HEK293 (cell line): Measurements from ENCODE around the gene KLHL40.

ENCODE experiments used
- CTCF ChIA-PET: fragments of 350-600 bp; formaldehyde crosslinking; extraction: SDS; loops from one replicate; lab custom pipeline; 2021; ENCODE audit warnings: antibody characterized with exemption; lab: Yijun Ruan, JAX
- POLR2A ChIA-PET: fragments of 300-600 bp; formaldehyde crosslinking; extraction: SDS; loops from one replicate; lab custom pipeline; 2020; ENCODE audit warnings: antibody characterized with exemption, inconsistent platforms; lab: Yijun Ruan, JAX
- H3K27ac ChIP-seq: fragments of 200-500 bp; sonication (Bioruptor generic); 2 replicates; pipeline ENCODE4 v1.5.1; 2014; ENCODE audit warnings: low read depth, low read length, control low read depth, inconsistent platforms; ENCODE audit errors: extremely low read depth
- H3K36me3 ChIP-seq, 2 experiments: fragments of 200-500 bp in 1 of 2; sonication (Bioruptor generic) in 1 of 2; 1 replicate in 1 of 2; 2 replicates in 1 of 2; pipeline ENCODE4 v1.5.1; 2014 to 2017; ENCODE audit warnings: inconsistent platforms in 2 of 2, low read length in 2 of 2; ENCODE audit not compliant: control insufficient read depth in 2 of 2, insufficient read depth in 1 of 2
- H3K4me1 ChIP-seq: fragments of 200-500 bp; sonication (Bioruptor generic); 2 replicates; pipeline ENCODE4 v1.5.1; 2014; ENCODE audit warnings: mild to moderate bottlenecking, low read length, inconsistent platforms; ENCODE audit not compliant: control insufficient read depth, insufficient read depth
- H3K4me3 ChIP-seq: 2 replicates; pipeline ENCODE4 v1.5.1; 2011; ENCODE audit warnings: low read depth, mild to moderate bottlenecking, control low read depth, low read length, moderate library complexity
- H3K9me3 ChIP-seq: fragments of 200-500 bp; sonication (Bioruptor generic); 2 replicates; pipeline ENCODE4 v1.5.1; 2014; ENCODE audit warnings: low read depth, low read length, inconsistent platforms; ENCODE audit not compliant: control insufficient read depth, insufficient read depth
- BCL11A ChIP-seq: fragments of 450-650 bp; formaldehyde crosslinking; IDR thresholded peaks from 2 replicates; pipeline ENCODE4 v1.5.1; 2016; ENCODE audit warnings: low read depth, missing biosample characterization, missing genetic modification characterization
- HOXD13 ChIP-seq: sonication (generic); formaldehyde crosslinking; IDR thresholded peaks from 2 replicates; pipeline ENCODE4 v1.8.0; 2022; ENCODE audit warnings: missing genetic modification reagents, borderline replicate concordance
- KLF10 ChIP-seq: fragments of 450-650 bp; IDR thresholded peaks from 2 replicates; pipeline ENCODE4 v1.5.1; 2018; ENCODE audit warnings: missing biosample characterization, mild to moderate bottlenecking, missing genetic modification characterization
- ZNF112 ChIP-seq: fragments of 450-650 bp; formaldehyde crosslinking; IDR thresholded peaks from 2 replicates; pipeline ENCODE4 v1.5.0; 2017; ENCODE audit warnings: missing biosample characterization, missing genetic modification characterization
- ZNF202 ChIP-seq: fragments of 450-650 bp; formaldehyde crosslinking; IDR thresholded peaks from 2 replicates; pipeline ENCODE4 v1.5.1; 2016; ENCODE audit warnings: missing biosample characterization, missing genetic modification characterization, borderline replicate concordance
- ZNF350 ChIP-seq: fragments of 450-650 bp; formaldehyde crosslinking; IDR thresholded peaks from 2 replicates; pipeline ENCODE4 v1.5.0; 2017; ENCODE audit warnings: missing biosample characterization, mild to moderate bottlenecking, missing genetic modification characterization
- ZNF354C ChIP-seq: fragments of 450-650 bp; formaldehyde crosslinking; IDR thresholded peaks from 2 replicates; pipeline ENCODE4 v1.5.1; 2016; ENCODE audit warnings: missing biosample characterization, missing genetic modification characterization, low read depth, borderline replicate concordance
- ZNF521 ChIP-seq: fragments of 450-650 bp; formaldehyde crosslinking; IDR thresholded peaks from 2 replicates; pipeline ENCODE4 v1.5.1; 2017; ENCODE audit warnings: missing biosample characterization, mild to moderate bottlenecking, missing genetic modification characterization
- ZNF571 ChIP-seq: fragments of 450-650 bp; formaldehyde crosslinking; IDR thresholded peaks from 2 replicates; pipeline ENCODE4 v1.5.0; 2017; ENCODE audit warnings: missing biosample characterization, missing genetic modification characterization
- ZNF610 ChIP-seq: fragments of 450-650 bp; formaldehyde crosslinking; IDR thresholded peaks from 2 replicates; pipeline ENCODE4 v1.5.1; 2016; ENCODE audit warnings: missing biosample characterization, missing genetic modification characterization, borderline replicate concordance
- ZNF623 ChIP-seq: fragments of 450-650 bp; formaldehyde crosslinking; IDR thresholded peaks from 2 replicates; pipeline ENCODE4 v1.5.1; 2016; ENCODE audit warnings: missing biosample characterization, missing genetic modification characterization
- ZNF624 ChIP-seq: fragments of 450-650 bp; formaldehyde crosslinking; IDR thresholded peaks from 2 replicates; pipeline ENCODE4 v1.5.1; 2017; ENCODE audit warnings: missing biosample characterization, missing genetic modification characterization
- ZNF626 ChIP-seq: fragments of 450-650 bp; sonication (Bioruptor Pico); formaldehyde crosslinking; IDR thresholded peaks from 2 replicates; pipeline ENCODE4 v1.5.1; 2018; ENCODE audit warnings: missing biosample characterization, missing genetic modification characterization, inconsistent platforms
- ZNF792 ChIP-seq: fragments of 450-650 bp; formaldehyde crosslinking; IDR thresholded peaks from 2 replicates; pipeline ENCODE4 v1.5.1; 2016; ENCODE audit warnings: missing biosample characterization, missing genetic modification characterization
- ZXDB ChIP-seq: fragments of 450-650 bp; formaldehyde crosslinking; IDR thresholded peaks from 2 replicates; pipeline ENCODE4 v1.5.1; 2016; ENCODE audit warnings: missing biosample characterization, missing genetic modification characterization
- TF ChIP-seq, protein P1 (sequence below): fragments of 450-650 bp; formaldehyde crosslinking; IDR thresholded peaks from 2 replicates; pipeline ENCODE4 v1.5.0; 2017; ENCODE audit warnings: missing biosample characterization, missing genetic modification characterization, borderline replicate concordance
- TF ChIP-seq, protein P2 (sequence below): fragments of 450-650 bp; formaldehyde crosslinking; IDR thresholded peaks from 2 replicates; pipeline ENCODE4 v1.5.1; 2016; ENCODE audit warnings: missing biosample characterization, missing genetic modification characterization
- TF ChIP-seq, protein P3 (sequence below): fragments of 450-650 bp; formaldehyde crosslinking; IDR thresholded peaks from 2 replicates; pipeline ENCODE4 v1.5.1; 2016; ENCODE audit warnings: missing biosample characterization, missing genetic modification characterization
- TF ChIP-seq, protein P4 (sequence below): fragments of 450-650 bp; formaldehyde crosslinking; IDR thresholded peaks from 2 replicates; pipeline ENCODE4 v1.5.1; 2016; ENCODE audit warnings: missing biosample characterization, missing genetic modification characterization
- TF ChIP-seq, protein P5 (sequence below): fragments of 450-650 bp; formaldehyde crosslinking; IDR thresholded peaks from 2 replicates; pipeline ENCODE4 v1.5.1; 2016; ENCODE audit warnings: missing biosample characterization, missing genetic modification characterization, borderline replicate concordance

Gene KLHL40

DNA sequence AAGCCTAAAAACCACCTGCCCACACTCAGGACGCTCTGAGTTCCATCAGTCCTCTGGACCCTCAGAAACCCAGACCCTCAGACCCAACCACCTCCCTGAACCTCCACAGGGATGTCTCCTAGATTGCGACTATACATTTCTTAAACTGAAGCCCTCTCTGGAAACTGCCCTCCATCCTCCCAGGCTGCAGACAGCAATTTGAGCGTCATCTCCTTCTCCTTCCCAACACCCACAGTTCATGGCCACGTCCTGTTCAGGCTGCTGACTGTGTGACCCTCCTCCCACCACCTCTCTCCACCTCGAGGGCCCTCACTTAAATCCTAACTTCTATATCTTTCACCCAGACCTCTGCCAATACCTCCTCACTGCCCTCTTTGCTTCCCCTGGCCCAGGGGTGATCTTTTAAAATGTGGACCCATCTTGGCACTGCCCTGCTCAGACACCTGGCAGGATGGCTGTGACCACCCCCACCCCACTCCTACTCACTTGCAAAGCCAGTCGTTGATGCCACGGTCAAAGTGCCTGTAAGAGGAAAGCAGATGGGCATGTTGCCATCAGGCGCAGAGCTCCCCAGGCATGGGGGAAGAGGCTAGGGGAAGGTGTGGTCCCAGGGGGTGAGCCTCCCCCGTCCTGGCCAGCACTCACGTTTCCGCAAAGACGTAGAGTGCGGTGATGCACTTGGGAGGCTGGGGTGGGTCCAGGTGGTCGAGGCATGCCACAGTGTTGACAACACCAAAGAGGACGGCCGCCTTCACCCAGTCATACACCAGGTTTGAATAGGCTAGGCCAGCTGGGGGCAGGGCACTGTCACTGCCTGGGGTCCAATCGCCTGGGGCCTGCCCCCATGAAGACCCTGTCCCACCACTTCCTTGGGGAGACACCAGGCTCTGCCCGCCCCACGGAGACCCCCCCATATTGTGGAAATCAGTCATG, 11.3 kb downstream of the KLHL40 start (continued):
- TF ChIP-seq ZNF354C (tag by site-specific recombination) (no peak), BCL11A (tag by site-specific recombination) (no peak), ZNF350 (tag by site-specific recombination) (no peak)
- TF ChIP-seq, protein P1, sequence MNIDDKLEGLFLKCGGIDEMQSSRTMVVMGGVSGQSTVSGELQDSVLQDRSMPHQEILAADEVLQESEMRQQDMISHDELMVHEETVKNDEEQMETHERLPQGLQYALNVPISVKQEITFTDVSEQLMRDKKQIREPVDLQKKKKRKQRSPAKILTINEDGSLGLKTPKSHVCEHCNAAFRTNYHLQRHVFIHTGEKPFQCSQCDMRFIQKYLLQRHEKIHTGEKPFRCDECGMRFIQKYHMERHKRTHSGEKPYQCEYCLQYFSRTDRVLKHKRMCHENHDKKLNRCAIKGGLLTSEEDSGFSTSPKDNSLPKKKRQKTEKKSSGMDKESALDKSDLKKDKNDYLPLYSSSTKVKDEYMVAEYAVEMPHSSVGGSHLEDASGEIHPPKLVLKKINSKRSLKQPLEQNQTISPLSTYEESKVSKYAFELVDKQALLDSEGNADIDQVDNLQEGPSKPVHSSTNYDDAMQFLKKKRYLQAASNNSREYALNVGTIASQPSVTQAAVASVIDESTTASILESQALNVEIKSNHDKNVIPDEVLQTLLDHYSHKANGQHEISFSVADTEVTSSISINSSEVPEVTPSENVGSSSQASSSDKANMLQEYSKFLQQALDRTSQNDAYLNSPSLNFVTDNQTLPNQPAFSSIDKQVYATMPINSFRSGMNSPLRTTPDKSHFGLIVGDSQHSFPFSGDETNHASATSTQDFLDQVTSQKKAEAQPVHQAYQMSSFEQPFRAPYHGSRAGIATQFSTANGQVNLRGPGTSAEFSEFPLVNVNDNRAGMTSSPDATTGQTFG (tag by site-specific recombination): no peak

DNA sequence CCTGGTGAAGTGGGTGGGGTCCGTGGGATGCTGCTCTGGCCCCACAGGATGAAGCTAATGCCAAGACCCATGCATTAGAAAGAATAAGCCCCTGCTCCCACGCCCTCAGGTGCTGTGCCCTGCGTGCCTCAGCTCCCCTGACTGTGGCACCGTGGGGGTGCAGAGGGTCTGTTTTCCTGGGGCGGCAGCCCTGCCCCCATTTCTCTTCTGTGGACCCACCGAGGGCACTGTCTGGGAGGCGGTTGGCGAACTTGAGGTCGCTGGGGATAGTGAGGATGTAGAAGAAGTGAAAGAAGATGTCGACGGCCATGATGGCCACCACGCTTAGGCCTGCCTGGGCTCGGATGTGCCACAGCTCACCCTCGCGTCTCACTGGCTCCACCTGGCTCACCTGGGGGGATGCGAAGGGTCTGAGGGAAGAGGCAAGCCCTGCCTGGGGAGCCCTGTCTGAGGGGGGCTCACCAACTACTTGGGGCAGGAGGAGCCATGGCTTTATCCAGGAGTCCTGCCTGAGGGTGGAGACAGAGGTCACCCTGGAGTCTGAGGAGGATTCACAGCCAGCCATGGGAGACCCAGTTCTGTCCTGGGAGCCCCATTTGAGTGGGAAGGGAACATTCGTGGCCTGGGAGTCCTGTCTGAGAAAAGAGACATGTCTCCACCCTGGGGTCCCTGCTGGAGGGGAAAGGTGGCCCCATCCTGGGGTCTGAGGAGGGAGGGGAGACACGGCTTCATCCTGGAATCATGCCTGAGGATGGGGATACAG, 12.1 kb downstream of the KLHL40 start:
- ChIA-PET CTCF (interaction anchor here (0.5 kb wide), 1 partner anchor 353 kb away, joined by 4 read pairs; no protein-coding TSS in a partner anchor), POLR2A (no interaction called here)
- H3K4me3 ChIP-seq: no peak overlapping the region
- no peaks in the 10 kb centered on the region for H3K4me1 ChIP-seq
- no peaks in the 10 kb centered on the region for H3K9me3 ChIP-seq
- no peak for TF ChIP-seq ZXDB (tag by site-specific recombination)
- no peak for TF ChIP-seq HOXD13 (CRISPR knock-in tag)
- TF ChIP-seq KLF10 (tag by site-specific recombination): no peak
- no peak for TF ChIP-seq ZNF624
- TF ChIP-seq ZNF610 (tag by site-specific recombination): no peak
- no peak for TF ChIP-seq ZNF112 (tag by site-specific recombination)
- no peak for TF ChIP-seq ZNF623 (tag by site-specific recombination)
- TF ChIP-seq ZNF792 (tag by site-specific recombination): no peak
- TF ChIP-seq, protein P2, sequence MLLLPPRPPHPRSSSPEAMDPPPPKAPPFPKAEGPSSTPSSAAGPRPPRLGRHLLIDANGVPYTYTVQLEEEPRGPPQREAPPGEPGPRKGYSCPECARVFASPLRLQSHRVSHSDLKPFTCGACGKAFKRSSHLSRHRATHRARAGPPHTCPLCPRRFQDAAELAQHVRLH (tag by site-specific recombination): no peak
- no peak for TF ChIP-seq ZNF626 (tag by site-specific recombination)
- no peaks in the 10 kb centered on the region for H3K36me3 ChIP-seq
- H3K27ac ChIP-seq: no peak overlapping the region

DNA sequence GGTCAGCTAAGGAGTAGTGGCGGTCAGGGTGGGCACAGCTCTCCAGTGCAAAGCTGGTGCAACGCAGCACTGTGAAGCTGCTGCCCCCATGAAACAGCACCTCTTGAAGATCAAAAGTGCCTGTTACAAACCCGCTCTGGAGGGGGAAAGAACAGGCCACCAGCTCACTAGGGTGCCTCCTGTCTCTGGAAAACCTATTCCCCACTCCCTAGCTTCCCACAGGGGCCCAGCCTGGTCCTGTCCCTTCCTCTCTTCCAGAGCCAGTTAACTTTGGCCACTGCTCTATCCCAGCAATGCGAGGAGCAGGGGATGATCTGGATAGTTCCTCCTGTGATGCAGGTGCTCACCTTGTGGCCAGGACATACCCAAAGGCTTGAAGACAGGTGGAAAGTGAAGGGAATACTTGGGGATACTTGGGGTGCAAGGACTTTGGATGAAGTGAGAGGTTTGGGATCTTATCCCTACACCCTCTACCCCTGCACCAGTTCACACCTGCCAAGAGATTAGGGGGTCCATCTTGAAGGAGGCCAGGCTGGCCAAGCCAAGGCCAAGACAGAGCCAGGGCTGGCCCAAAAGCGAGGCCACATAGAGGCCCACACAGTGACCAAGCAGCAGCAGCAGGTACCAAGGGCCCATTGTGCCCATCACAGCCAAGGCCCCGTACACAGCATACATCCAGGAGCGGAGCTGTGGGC, 13.0 kb downstream of the KLHL40 start:
- Histone ChIP-seq H3K9me3 (no peaks in the 10 kb centered on the region), H3K27ac (no peak overlapping the region), H3K4me1 (no peaks in the 10 kb centered on the region), H3K4me3 (no peak overlapping the region), H3K36me3 (no peaks in the 10 kb centered on the region)
- CTCF ChIA-PET: interaction anchor here (0.5 to 0.6 kb wide), 2 partner anchors 45 to 352 kb away, joined by 4 to 5 read pairs; no protein-coding TSS in a partner anchor
- POLR2A ChIA-PET: no interaction called here
- TF ChIP-seq, protein P3, sequence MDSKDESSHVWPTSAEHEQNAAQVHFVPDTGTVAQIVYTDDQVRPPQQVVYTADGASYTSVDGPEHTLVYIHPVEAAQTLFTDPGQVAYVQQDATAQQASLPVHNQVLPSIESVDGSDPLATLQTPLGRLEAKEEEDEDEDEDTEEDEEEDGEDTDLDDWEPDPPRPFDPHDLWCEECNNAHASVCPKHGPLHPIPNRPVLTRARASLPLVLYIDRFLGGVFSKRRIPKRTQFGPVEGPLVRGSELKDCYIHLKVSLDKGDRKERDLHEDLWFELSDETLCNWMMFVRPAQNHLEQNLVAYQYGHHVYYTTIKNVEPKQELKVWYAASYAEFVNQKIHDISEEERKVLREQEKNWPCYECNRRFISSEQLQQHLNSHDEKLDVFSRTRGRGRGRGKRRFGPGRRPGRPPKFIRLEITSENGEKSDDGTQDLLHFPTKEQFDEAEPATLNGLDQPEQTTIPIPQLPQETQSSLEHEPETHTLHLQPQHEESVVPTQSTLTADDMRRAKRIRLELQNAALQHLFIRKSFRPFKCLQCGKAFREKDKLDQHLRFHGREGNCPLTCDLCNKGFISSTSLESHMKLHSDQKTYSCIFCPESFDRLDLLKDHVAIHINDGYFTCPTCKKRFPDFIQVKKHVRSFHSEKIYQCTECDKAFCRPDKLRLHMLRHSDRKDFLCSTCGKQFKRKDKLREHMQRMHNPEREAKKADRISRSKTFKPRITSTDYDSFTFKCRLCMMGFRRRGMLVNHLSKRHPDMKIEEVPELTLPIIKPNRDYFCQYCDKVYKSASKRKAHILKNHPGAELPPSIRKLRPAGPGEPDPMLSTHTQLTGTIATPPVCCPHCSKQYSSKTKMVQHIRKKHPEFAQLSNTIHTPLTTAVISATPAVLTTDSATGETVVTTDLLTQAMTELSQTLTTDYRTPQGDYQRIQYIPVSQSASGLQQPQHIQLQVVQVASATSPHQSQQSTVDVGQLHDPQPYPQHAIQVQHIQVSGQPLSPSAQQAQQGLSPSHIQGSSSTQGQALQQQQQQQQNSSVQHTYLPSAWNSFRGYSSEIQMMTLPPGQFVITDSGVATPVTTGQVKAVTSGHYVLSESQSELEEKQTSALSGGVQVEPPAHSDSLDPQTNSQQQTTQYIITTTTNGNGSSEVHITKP (tag by site-specific recombination): no peak
- TF ChIP-seq, protein P4, sequence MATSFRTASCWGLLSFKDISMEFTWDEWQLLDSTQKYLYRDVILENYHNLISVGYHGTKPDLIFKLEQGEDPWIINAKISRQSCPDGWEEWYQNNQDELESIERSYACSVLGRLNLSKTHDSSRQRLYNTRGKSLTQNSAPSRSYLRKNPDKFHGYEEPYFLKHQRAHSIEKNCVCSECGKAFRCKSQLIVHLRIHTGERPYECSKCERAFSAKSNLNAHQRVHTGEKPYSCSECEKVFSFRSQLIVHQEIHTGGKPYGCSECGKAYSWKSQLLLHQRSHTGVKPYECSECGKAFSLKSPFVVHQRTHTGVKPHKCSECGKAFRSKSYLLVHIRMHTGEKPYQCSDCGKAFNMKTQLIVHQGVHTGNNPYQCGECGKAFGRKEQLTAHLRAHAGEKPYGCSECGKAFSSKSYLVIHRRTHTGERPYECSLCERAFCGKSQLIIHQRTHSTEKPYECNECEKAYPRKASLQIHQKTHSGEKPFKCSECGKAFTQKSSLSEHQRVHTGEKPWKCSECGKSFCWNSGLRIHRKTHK (tag by site-specific recombination): no peak
- no peak for TF ChIP-seq ZNF202 (tag by site-specific recombination)
- TF ChIP-seq, protein P5, sequence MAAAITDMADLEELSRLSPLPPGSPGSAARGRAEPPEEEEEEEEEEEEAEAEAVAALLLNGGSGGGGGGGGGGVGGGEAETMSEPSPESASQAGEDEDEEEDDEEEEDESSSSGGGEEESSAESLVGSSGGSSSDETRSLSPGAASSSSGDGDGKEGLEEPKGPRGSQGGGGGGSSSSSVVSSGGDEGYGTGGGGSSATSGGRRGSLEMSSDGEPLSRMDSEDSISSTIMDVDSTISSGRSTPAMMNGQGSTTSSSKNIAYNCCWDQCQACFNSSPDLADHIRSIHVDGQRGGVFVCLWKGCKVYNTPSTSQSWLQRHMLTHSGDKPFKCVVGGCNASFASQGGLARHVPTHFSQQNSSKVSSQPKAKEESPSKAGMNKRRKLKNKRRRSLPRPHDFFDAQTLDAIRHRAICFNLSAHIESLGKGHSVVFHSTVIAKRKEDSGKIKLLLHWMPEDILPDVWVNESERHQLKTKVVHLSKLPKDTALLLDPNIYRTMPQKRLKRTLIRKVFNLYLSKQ (tag by site-specific recombination): no peak
- TF ChIP-seq ZNF571: no peak
- TF ChIP-seq ZNF521 (tag by site-specific recombination): no peak
